ENCODE measurements around the gene BTBD2. TPM values are rescaled to one million over a fixed set of nuclear protein-coding genes. Genes with fewer than 3 reads are reported as not detected.
"Not testable (repeated sequence)": the region's sequence is repeated elsewhere in the genome, so short reads cannot be mapped to it uniquely, and the experiment has no call there.

Gene BTBD2
- polyA plus RNA-seq, 3 donors, result 32.5 to 57.5 (median 47.4) TPM

DNA sequence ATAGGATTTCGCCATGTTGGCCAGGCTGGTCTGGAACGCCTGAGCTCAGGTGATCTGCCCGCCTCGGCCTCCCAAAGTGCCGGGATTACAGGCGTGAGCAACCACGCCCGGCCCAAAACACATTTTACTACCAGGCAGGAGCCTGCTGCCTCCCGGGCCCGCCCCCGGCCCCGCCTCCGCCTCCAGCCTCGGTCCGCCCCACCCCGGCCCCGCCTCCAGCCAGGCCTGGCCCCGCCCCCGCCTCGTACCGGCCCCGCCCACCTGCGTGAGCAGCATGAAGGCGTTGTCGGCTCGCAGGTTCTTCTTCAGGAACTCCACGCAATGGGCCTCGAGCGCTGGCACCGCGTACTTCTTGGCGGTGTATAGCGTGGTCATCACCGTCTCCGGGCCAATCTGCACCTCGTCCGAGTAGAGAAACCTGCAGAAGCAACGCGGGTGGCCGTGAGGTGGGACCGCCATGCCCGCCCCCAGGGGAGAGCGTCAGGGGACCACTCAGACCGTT is 22.7 kb downstream of the BTBD2 start:
- 88 to 91% (median 90%) methylated on average over 41 to 44 of the region's 44 CpGs for WGBS, 3 donors

DNA sequence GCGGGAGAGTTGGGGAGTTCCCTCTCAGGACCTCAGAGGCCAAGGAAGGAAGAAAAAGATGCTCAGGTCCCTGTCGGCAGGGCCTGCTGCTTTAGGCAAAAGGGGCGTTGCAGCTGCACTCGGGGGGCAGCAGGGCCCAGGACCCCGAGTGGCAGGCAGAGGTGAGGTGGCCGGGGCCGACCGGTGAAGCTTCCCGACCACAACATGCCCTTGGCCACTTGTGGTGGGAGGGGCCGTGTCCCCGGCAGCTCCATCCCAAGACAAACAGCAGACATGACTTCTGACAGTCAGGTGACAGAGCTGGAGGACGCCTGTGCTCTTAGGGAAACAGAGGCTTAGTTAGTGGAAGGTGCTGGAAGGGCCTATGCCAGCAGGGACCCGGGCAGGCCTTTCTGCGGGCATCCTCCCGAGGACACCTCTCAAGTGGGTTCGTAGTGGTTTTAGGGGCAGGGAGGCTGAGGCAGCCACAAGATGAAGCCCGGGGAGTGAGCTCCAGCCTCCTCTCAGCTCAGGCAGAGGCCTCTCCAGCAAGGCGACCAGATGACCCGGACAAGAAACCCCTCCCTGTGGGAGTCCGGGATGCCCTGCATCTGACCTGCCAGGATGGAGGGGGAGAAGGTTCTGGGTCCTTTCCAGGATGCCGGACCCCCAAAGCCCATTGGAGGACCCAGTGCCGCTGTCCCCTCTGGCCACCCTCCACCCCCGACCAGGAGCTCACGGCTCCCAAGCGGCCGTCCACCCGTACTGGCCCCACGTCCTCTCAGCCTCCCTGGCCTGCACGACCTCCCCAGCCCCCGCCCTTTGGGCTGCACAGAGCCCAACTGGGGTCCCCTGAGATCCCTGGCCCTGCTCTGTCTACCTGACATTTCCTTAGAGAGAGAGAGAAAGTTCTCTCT is 24.2 kb downstream of the BTBD2 start:
- no peak overlapping the region for H3K27ac ChIP-seq (ENCODE audit: low read depth, low read length)
- 90 to 92% (median 91%) methylated on average over 30 of the region's 30 CpGs for WGBS, 3 donors

More for the DNA sequence above, 22.7 kb downstream of the BTBD2 start:
- no peak overlapping the region for H3K27ac ChIP-seq (ENCODE audit: low read depth, low read length)

DNA sequence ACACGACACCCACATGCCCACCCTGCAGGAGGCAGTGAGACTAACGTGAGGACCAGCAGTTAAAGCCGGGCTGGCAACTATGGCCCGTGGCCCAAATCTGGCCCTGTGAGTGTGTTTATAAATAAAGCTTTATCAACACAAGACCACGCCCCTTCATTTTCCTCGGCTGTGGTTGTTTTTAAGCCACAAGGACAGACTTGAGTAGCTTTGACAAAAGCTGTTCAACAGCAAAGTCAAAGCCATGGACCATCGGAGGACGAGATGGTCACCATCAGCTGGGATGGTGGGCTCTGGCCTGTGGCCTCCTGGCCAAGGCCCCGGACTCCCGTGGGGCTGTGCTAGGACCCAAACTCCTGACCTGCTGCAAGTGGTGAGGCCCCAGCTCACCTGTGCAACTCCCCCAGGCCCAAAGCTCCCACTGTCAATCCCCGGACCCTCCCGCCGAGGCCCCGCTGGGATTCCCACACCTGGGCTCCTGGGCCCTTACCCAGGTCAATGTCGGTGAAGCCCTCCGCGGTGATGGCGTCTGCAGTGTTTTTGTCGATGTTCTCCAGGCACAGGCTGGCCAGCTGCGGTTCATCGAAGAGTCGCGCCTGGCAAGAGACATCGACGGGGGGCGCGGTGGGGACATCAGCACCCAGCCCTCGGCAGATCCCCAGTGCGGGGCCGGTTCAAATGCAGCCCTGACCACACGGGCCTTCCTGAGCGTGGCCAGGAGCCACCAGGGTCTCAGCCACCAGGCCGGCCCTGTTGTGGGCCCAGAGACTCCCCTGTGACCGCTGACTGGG is 25.1 kb downstream of the BTBD2 start:
- no peak overlapping the region for H3K27ac ChIP-seq (ENCODE audit: low read depth, low read length)
- 96% methylated on average over 34 of the region's 34 CpGs for WGBS, 3 donors

DNA sequence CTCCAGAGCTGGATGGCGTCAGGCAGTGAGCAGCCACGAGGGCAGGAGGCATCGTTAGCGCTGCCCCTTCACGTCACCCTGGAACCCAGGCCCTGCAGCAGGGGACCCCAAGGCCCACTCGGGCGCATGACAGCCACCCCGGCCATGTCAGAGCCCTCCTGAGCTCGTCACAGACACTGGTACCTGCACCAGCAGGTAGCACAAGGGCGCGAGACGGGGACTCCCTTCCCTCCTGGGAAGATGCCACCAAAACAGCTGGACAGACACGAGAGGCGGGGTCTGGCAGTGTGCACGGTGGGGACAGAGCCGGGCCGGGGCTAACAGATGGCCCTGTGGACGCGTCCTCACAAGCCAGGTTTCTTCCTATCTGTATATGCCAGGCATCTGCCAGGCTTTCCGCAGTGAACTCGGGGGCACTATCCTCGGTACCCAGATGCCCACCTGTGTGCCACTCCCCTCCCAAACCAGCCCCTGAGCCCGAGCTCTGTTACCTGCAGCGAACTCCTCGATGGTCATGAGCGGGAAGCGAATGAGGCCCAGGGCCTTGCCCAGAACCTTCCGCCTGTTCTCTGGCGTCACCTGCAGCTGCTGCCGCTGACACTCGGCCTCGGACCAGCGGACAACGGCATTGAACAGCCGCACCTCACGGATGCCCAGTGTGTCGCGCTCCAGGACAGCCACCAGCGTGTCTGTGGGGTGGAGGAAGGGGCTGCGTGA is 25.8 kb downstream of the BTBD2 start:
- 93 to 95% (median 93%) methylated on average over 36 to 40 of the region's 40 CpGs for whole genome bisulfite sequencing, 3 donors
- no peak overlapping the region for H3K27ac ChIP-seq (ENCODE audit: low read depth, low read length)

DNA sequence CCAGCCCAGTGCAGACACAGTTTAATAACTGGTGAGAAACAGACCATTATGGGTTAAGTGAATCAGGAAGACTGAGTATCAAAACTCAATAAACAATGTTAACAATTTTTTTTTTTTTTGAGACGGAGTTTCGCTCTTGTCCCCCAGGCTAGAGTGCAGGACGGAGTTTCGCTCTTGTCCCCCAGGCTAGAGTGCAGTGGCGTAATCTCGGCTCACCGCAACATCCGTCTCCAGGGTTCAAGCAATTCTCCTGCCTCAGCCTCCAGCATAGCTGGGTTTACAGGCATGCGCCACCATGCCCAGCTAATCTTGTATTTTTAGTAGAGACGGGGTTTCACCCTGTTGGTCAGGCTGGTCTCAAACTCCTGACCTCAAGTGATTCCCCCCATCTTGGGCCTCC is 27.1 kb downstream of the BTBD2 start:
- not testable (repeated sequence) for H3K27ac ChIP-seq (ENCODE audit: low read depth, low read length)
- WGBS, 3 donors, result 83 to 86% (median 83%) methylated on average over 10 of the region's 10 CpGs

- 86% methylated on average over 34 to 42 of the region's 42 CpGs for WGBS, 3 donors
- no peak overlapping the region for H3K27ac ChIP-seq (ENCODE audit: low read depth, low read length)
Measured at GRCh38 chr19:1987197-1988187, 28.0 kb downstream of the BTBD2 start.

DNA sequence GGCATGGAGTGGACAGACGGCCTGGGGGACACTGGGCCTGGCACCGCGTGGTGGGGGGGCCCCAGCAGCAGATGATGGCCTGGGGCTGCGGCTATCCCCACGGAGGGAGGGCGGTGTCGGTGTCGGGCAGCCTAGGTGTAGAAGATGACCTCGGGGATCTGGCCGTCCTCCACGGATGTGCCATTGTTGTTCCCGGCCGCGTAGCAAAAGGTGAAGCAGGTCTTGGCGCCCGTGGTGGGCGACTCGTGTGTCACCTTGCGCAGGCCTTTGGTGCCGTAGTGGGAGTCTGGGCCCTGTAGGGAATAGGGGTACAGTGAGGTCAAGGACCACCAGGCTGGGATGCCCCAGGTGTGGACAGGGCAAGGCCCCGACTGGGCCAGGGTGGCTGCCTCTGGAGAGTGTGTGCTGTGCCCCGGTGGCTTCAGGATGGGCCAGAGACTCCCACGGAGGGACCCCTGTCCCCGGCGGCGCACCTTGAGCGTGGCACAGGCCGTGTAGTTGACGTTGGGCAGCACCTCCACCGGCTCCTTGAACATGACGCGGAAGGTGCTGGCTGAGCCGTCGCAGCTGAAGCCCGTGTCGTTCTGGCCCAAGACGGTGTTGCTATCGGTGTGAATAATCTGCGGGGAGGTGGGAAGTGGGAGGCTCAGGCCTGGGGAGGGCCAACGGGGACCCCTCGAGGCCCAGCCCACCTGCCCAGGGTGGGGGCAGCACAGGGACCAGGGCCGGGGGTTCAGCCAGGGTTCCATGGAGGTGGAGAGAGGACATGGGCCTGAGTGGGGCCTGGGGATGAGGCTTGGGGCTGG is 29.0 kb downstream of the BTBD2 start:
- WGBS, 3 donors, result 91 to 94% (median 92%) methylated on average over 37 to 42 of the region's 42 CpGs
- no peak overlapping the region for H3K27ac ChIP-seq (ENCODE audit: low read depth, low read length)

- no peak overlapping the region for H3K27ac ChIP-seq (ENCODE audit: low read depth, low read length)
- 83 to 91% (median 88%) methylated on average over 39 to 44 of the region's 44 CpGs for WGBS, 3 donors
Measured at GRCh38 chr19:1985588-1986356, 29.7 kb downstream of the BTBD2 start.

DNA sequence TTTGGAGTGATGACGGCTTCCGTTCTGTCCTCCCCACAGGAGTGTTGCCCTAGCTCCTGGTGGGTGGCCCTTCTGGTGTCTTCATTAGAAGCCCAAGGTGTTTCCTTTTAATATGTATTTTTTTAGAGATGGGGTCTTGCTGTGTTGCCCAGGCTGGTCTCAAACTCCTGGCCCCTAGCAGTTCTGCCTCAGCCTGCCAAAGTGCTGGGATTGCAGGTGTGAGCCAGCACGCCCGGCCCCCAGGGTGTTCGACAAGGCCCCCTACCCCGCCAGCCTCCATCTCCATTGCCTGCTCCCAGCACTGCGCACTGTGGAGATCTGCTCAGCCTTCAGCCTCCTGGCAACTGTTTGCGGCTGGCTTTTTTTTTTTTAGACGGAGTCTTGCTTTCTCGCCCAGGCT is 31.2 kb downstream of the BTBD2 start:
- WGBS, 3 donors, result 93 to 96% (median 93%) methylated on average over 10 of the region's 10 CpGs
- H3K27ac ChIP-seq (ENCODE audit: low read depth, low read length), result no peak overlapping the region

- 90 to 93% (median 92%) methylated on average over 20 of the region's 20 CpGs for WGBS, 3 donors
- H3K27ac ChIP-seq (ENCODE audit: low read depth, low read length), result no peak overlapping the region
Measured at GRCh38 chr19:1981253-1981652, 34.3 kb downstream of the BTBD2 start.

DNA sequence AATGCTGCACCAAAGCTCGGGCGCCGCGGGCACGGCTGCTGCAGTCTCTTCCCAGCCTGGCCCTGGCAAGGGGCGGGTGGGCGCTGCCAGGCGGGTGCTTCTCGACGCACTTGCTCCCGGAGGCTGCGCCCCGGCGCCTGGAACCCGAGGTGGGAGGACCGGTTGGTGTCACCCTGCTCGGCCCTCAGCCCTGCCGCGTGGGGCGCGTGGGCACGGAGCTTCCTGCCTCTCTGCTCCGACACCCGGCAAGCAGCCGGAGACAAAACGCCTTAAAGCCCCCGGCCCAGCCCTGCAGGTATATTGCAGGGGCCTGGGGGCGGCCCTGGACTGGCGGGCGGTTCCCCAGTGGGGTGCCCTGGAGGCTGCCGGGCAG is 34.7 kb downstream of the BTBD2 start:
- H3K27ac ChIP-seq (ENCODE audit: low read depth, low read length), result no peak overlapping the region
- WGBS, 3 donors, result 94 to 96% (median 95%) methylated on average over 31 of the region's 31 CpGs

DNA sequence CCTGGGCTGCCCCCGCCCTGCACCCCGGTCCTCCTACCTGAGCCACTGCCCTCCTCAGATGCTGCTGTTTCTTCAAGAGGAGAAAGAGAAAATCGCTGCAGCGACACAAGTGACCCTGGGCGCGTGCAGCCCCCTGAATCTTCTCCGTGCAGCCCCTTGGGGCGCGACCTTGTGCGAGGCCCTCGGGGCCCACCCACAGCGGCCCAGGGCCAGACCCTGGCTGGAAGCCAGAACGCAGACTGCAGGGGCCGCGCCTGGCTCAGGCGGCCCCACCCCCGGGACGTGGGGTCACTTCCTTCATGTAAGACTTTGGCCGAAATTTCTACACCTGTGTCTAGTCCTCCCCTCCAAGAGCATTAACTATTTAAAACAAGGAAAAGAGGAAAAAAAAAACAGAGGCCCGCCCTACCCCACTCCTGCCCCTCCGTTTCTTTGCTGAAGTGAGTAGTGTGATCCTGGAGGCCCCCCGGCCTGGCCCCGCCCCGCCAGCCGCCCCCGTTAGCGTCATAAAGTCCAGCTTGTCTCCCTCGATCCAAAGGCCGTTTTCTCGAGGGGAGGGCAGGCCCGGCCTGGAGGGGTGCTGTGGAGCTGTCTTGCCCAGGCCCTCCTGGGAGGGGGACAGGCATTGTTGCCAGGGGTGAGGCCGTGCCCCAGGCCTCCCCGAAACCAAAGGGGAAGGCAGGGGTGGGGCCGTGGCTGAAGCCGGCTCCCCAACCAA is 35.3 kb downstream of the BTBD2 start:
- no peak overlapping the region for H3K27ac ChIP-seq (ENCODE audit: low read depth, low read length)
- 80 to 88% (median 85%) methylated on average over 34 to 35 of the region's 35 CpGs for WGBS, 3 donors

DNA sequence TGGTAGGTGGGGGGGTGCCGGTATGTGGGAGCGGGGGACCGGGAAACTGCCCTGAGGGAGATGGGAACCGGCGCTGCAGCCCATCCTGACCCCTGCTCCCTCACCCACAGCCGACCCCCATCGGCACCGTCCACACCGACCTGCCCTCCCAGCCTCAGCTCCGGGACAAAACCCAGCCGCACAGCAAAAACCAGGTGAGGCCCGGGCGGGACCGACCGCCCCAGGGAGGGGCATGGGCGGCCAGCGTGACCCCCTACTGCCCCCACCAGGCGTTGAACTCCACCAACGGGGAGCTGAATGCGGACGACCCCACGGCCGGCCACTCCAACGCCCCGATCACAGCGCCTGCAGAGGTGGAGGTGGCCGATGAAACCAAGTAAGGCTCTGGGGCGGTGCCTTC is 35.9 kb downstream of the BTBD2 start:
- 94% methylated on average over 24 to 28 of the region's 28 CpGs for WGBS, 3 donors
- no peak overlapping the region for H3K27ac ChIP-seq (ENCODE audit: low read depth, low read length)

DNA sequence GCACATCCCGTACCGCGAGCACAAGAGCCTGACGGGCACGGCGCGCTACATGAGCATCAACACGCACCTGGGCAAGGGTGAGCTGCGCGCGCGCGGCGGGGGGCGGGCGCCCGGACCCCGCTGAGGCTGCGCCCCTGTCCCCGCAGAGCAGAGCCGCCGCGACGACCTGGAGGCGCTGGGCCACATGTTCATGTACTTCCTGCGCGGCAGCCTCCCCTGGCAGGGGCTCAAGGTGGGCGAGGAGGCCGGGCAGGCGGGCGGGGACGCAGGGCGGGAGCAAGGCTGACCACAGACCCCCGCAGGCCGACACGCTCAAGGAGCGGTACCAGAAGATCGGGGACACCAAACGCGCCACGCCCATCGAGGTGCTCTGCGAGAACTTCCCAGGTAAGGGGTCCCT is 36.5 kb downstream of the BTBD2 start:
- no peak overlapping the region for H3K27ac ChIP-seq (ENCODE audit: low read depth, low read length)
- WGBS, 3 donors, result 94 to 98% (median 97%) methylated on average over 20 to 43 of the region's 43 CpGs

GRCh38 chr19:1978346-1978894 is 37.1 kb downstream of the BTBD2 start:
- H3K27ac ChIP-seq (ENCODE audit: low read depth, low read length), result no peak overlapping the region
- WGBS, 3 donors, result 94 to 97% (median 97%) methylated on average over 45 to 51 of the region's 51 CpGs
